Measurements from ENCODE around the gene EPHA6. TPM values are rescaled to one million over a fixed set of nuclear protein-coding genes. Genes with fewer than 3 reads are reported as not detected.

Gene EPHA6
- total RNA-seq, 1 experiment from 2014 or later = 0.61 TPM

- no peak overlapping the region for H2BK120ac ChIP-seq (ENCODE audit: low read depth, low read length, poor library complexity, severe bottlenecking)
- H3K4me3 Mint-ChIP-seq = no peak overlapping the region
- DNase-seq = no peak
These were observed 884.3 kb downstream of the EPHA6 start for GRCh38 chr3:97698691-97699090.

More at GRCh38 chr3:97698691-97699090, 884.3 kb downstream of the EPHA6 start:
- Histone ChIP-seq H3K14ac (ENCODE audit: insufficient read depth, low read length) (no peak overlapping the region), H4K8ac (replicated peaks; ENCODE audit: insufficient read length, low read depth, low read length) (no peak overlapping the region), H3K56ac (ENCODE audit: insufficient read length, low read depth, low read length) (no peak overlapping the region), H3K4me2 (ENCODE audit: insufficient read depth, insufficient read length, low read length) (no peak overlapping the region), H3K23me2 (ENCODE audit: insufficient read length, low read depth, low read length, poor library complexity, severe bottlenecking) (no peaks in the 10 kb centered on the region), H3K79me2 (ENCODE audit: insufficient read depth, low read length) (no peaks in the 10 kb centered on the region), H4K5ac (ENCODE audit: insufficient read length, low read depth, low read length) (no peak overlapping the region), H3K4ac (ENCODE audit: low read depth, low read length) (no peak overlapping the region), H2BK5ac (ENCODE audit: insufficient read length, low read length) (no peak overlapping the region), H2AK5ac (ENCODE audit: insufficient read length, low read length) (no peak overlapping the region), H3K9ac (ENCODE audit: extremely low read depth, insufficient read length, low read length) (no peak overlapping the region), H2BK20ac (ENCODE audit: low read depth, low read length, poor library complexity, severe bottlenecking) (no peak overlapping the region), H3K27me3 (ENCODE audit: insufficient read depth, low read length) (no peaks in the 10 kb centered on the region), H3K9me3 (ENCODE audit: control insufficient read depth, low read depth, low read length) (no peaks in the 10 kb centered on the region), H2BK12ac (ENCODE audit: insufficient read length, low read depth, low read length) (no peak overlapping the region), H4K91ac (ENCODE audit: insufficient read length, low read depth, low read length) (no peak overlapping the region), H3K27ac (ENCODE audit: insufficient read length, low read depth, low read length) (no peak overlapping the region), H3K23ac (ENCODE audit: insufficient read length, low read depth, low read length) (no peak overlapping the region), H3K18ac (ENCODE audit: insufficient read length, low read depth, low read length) (no peak overlapping the region), H3K4me1 (ENCODE audit: insufficient read depth, low read length) (no peaks in the 10 kb centered on the region), H2BK15ac (ENCODE audit: low read depth, low read length) (no peak overlapping the region), H3T11ph (ENCODE audit: low read length) (no peak overlapping the region), H2AFZ (ENCODE audit: low read length) (no peak overlapping the region), H3K79me1 (ENCODE audit: insufficient read depth, low read depth, low read length, poor library complexity, severe bottlenecking) (no peaks in the 10 kb centered on the region), H4K20me1 (ENCODE audit: control insufficient read depth, insufficient read depth, insufficient read length) (no peaks in the 10 kb centered on the region)
- no peak for TF ChIP-seq CTCF (conservative IDR thresholded peaks at IDR 0.05)
- H3K27ac Mint-ChIP-seq = no peak overlapping the region
- no peaks in the 10 kb centered on the region for H3K27me3 Mint-ChIP-seq (ENCODE audit: low read depth)
- H3K9me3 Mint-ChIP-seq = no peaks in the 10 kb centered on the region
- H3K36me3 Mint-ChIP-seq (ENCODE audit: insufficient read depth in 1 of 3, low read depth in 3 of 3) = no peaks in the 10 kb centered on the region
- H3K4me1 Mint-ChIP-seq = no peaks in the 10 kb centered on the region
- WGBS (ENCODE audit: extremely low coverage, insufficient read length, low lambda C conversion rate) = no CpG with 5 or more reads among the region's 5 CpGs
